NCI-H2171 treated with DMSO at 0.1 percent for 48 hours (cell line): ENCODE data around the gene CIROP.
A peak's percentile ranks its signal among the peaks of the same experiment; 100 is the strongest.

Experiments
- DNase-seq: peaks from one replicate; lab custom pipeline; 2025; lab: John Stamatoyannopoulos, UW

CIROP gene

GRCh38 chr14:23131482-23131881 lies 26.7 kb upstream of the CIROP start:
- no peak for DNase-seq

GRCh38 chr14:23130871-23131270 lies 26.1 kb upstream of the CIROP start:
- DNase-seq, result no peak

GRCh38 chr14:23129759-23130316 lies 25.0 kb upstream of the CIROP start:
- no peak for DNase-seq

GRCh38 chr14:23128969-23129758 lies 24.4 kb upstream of the CIROP start:
- no peak for DNase-seq

GRCh38 chr14:23127861-23128260 lies 23.1 kb upstream of the CIROP start:
- no peak for DNase-seq

- no peak for DNase-seq
These were observed 21.9 kb upstream of the CIROP start for GRCh38 chr14:23126548-23127278.

- no peak for DNase-seq
These were observed 21.2 kb upstream of the CIROP start for GRCh38 chr14:23125933-23126524.

GRCh38 chr14:23125011-23125410 lies 20.2 kb upstream of the CIROP start:
- DNase-seq, result no peak

GRCh38 chr14:23124337-23124954 lies 19.7 kb upstream of the CIROP start:
- no peak for DNase-seq

- peak; percentile 94 for DNase-seq
These were observed 18.6 kb upstream of the CIROP start for GRCh38 chr14:23123419-23123818.

- no peak for DNase-seq
These were observed 17.3 kb upstream of the CIROP start for GRCh38 chr14:23122086-23122485.

GRCh38 chr14:23121361-23121771 lies 16.6 kb upstream of the CIROP start:
- no peak for DNase-seq

- DNase-seq, result peak; percentile 88
These were observed 15.9 kb upstream of the CIROP start for GRCh38 chr14:23120541-23121251.

GRCh38 chr14:23119363-23120327 lies 14.9 kb upstream of the CIROP start:
- no peak for DNase-seq

- no peak for DNase-seq
These were observed 13.9 kb upstream of the CIROP start, which contains the start of gene CEBPE for GRCh38 chr14:23118506-23119362. Gene CEBPE, minus strand, starts transcription at chr14:23119255. Its CDS starts 164 bp downstream, at chr14:23119091.

GRCh38 chr14:23117371-23118020 lies 12.7 kb upstream of the CIROP start:
- no peak for DNase-seq

- DNase-seq, result no peak
These were observed 11.1 kb upstream of the CIROP start for GRCh38 chr14:23115918-23116317.

GRCh38 chr14:23115039-23115731 lies 10.4 kb upstream of the CIROP start:
- DNase-seq, result no peak
